Astrocyte (in vitro differentiated cells and primary cell): ENCODE measurements around the gene ARHGAP28.
"Not testable (repeated sequence)": the region's sequence is repeated elsewhere in the genome, so short reads cannot be mapped to it uniquely, and the experiment has no call there.

Experiments used
- EZH2 ChIP-seq: IDR thresholded peaks from 2 replicates; pipeline ENCODE4 v1.6.1; 2012; ENCODE audit warnings: mild to moderate bottlenecking, low read length, inconsistent platforms; ENCODE audit not compliant: insufficient read depth
- TF ChIP-seq, protein P1 (sequence below): IDR thresholded peaks from 2 replicates; pipeline ENCODE4 v1.5.1; 2011; ENCODE audit warnings: low read depth, mild to moderate bottlenecking, inconsistent platforms, low read length, moderate library complexity; ENCODE audit not compliant: insufficient read depth

DNA sequence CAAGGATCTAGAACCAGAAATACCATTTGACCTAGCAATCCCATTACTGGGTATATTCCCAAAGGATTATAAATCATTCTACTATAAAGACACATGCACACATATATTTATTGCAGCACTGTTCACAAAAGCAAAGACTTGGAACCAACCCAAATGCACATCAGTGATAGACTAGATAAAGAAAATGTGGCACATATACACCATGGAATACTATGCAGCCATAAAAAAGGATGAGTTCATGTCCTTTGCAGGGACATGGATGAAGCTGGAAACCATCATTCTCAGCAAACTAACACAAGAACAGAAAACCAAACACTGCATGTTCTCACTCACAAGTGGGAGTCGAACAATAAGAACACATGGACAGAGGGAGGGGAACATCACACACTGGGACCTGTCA is 70.8 kb downstream of the ARHGAP28 start:
- TF ChIP-seq, protein P1, sequence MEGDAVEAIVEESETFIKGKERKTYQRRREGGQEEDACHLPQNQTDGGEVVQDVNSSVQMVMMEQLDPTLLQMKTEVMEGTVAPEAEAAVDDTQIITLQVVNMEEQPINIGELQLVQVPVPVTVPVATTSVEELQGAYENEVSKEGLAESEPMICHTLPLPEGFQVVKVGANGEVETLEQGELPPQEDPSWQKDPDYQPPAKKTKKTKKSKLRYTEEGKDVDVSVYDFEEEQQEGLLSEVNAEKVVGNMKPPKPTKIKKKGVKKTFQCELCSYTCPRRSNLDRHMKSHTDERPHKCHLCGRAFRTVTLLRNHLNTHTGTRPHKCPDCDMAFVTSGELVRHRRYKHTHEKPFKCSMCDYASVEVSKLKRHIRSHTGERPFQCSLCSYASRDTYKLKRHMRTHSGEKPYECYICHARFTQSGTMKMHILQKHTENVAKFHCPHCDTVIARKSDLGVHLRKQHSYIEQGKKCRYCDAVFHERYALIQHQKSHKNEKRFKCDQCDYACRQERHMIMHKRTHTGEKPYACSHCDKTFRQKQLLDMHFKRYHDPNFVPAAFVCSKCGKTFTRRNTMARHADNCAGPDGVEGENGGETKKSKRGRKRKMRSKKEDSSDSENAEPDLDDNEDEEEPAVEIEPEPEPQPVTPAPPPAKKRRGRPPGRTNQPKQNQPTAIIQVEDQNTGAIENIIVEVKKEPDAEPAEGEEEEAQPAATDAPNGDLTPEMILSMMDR = not testable (repeated sequence)
- TF ChIP-seq EZH2 = not testable (repeated sequence)
